ENCODE results near the gene VEGFC.

DNA sequence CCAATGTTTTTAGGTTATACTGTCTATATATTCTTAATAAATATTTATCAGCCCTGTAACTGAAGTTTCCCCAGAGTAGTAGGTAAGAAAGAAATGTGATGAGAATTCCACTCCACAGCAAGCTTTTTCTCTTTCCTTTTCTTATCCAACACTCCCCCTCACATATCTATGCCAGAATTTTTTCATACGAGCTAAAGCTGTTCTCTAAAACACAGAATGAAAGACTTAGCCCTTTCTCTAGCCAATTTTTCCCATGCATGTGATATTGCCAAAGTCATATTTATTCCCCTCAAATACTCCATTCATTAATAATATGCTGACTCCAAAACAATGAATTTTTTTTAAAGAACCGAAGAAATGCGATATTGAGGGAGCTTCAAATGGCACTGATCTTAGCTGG is 32.3 kb downstream of the VEGFC start:
- TF ChIP-seq SP1 (IDR thresholded peaks at IDR 0.05) = no peak
- no peak for TF ChIP-seq BHLHE40 (IDR thresholded peaks at IDR 0.05; ENCODE audit: borderline replicate concordance)
- TF ChIP-seq ARNT (IDR thresholded peaks at IDR 0.05) = no peak
- TF ChIP-seq FOXM1 (IDR thresholded peaks at IDR 0.05; ENCODE audit: borderline replicate concordance) = no peak
- TF ChIP-seq PKNOX1 (IDR thresholded peaks at IDR 0.05) = no peak
- TF ChIP-seq ELF4 (IDR thresholded peaks at IDR 0.05) = no peak
- TF ChIP-seq NFRKB (IDR thresholded peaks at IDR 0.05) = no peak
